Left kidney (tissue), 1 donor: ENCODE results near the gene PIK3CA. TPM values are rescaled to one million over a fixed set of nuclear protein-coding genes. Genes with fewer than 3 reads are reported as not detected.

Source experiments
- polyA plus RNA-seq: library from polyadenylated mRNA; unstranded; fragments of 120-200 nt; gene quantifications from one replicate; pipeline ENCODE4 v1.2.1, GENCODE V29; 2013; ENCODE audit not compliant: insufficient read length

Gene PIK3CA
- polyA plus RNA-seq, 1 donor = 33.1 TPM

Other genes starting within 250 kb of the PIK3CA start
- gene ZMAT3, start 76.5 kb upstream of the PIK3CA start, polyA plus RNA-seq = 11.3 TPM
- 8.1 TPM for gene KCNMB3, start 102.8 kb downstream of the PIK3CA start, polyA plus RNA-seq
- gene ZNF639, start 174.7 kb downstream of the PIK3CA start, polyA plus RNA-seq = 62.7 TPM
- gene MFN1, start 199.4 kb downstream of the PIK3CA start, polyA plus RNA-seq = 92.4 TPM